B cell (primary cell): ENCODE data around the gene AGT. TPM values are rescaled to one million over a fixed set of nuclear protein-coding genes. Genes with fewer than 3 reads are reported as not detected.

ENCODE experiments used
- ATAC-seq: fragments of 200-7000 bp; cut with Tn5 transposase; one replicate; pipeline ENCODE4 v1.10.0; 2021; ENCODE audit warnings: low read depth, mild to moderate bottlenecking, moderate number of reproducible peaks, moderate library complexity
- CTCF ChIA-PET: fragments of 350-600 bp; sonication (Branson Sonifier 250); formaldehyde crosslinking; loops from one replicate; lab custom pipeline; 2021; ENCODE audit warnings: antibody characterized with exemption, inconsistent platforms; lab: Charles Lee
- POLR2A ChIA-PET: fragments of 350-600 bp; sonication (Branson Sonifier 250); formaldehyde crosslinking; loops from one replicate; lab custom pipeline; 2021; ENCODE audit warnings: antibody characterized with exemption; lab: Charles Lee
- DNase-seq: peaks from one replicate; pipeline ENCODE4 v3.0.0; 2013
- H2AFZ ChIP-seq: 2 replicates; pipeline ENCODE4 v1.6.1; 2012; ENCODE audit warnings: mild to moderate bottlenecking, low read depth, low read length; ENCODE audit not compliant: insufficient read depth, poor library complexity, severe bottlenecking
- H3K27ac ChIP-seq, 2 donors: 1 replicate in 1 of 2; 2 replicates in 1 of 2; pipeline ENCODE4 v1.5.1; 2012 to 2013; ENCODE audit warnings: low read length in 2 of 2, mild to moderate bottlenecking in 2 of 2, moderate library complexity in 1 of 2
- H3K27me3 ChIP-seq, 4 experiments: fragments of 200-600 bp in 1 of 4; sonication (generic) in 1 of 4; replicated peaks in 1 of 4; 1 replicate in 2 of 4; 2 replicates in 2 of 4; pipeline versions ENCODE4 v1.6.1 to v1.7.0; 2013 to 2016; ENCODE audit warnings: low read length in 3 of 4, mild to moderate bottlenecking in 2 of 4, mixed read lengths in 1 of 4, moderate library complexity in 1 of 4; ENCODE audit not compliant: insufficient read depth in 4 of 4, control insufficient read depth in 3 of 4; ENCODE audit errors: control extremely low read depth in 1 of 4
- H3K36me3 ChIP-seq, 2 experiments: replicated peaks in 1 of 2; 1 replicate in 1 of 2; 2 replicates in 1 of 2; pipeline versions ENCODE4 v1.6.1 to v1.7.1; 2013; ENCODE audit warnings: low read length in 1 of 2; ENCODE audit not compliant: insufficient read depth in 2 of 2, control insufficient read depth in 1 of 2; ENCODE audit errors: control extremely low read depth in 1 of 2, extremely low read depth in 1 of 2
- H3K4me1 ChIP-seq, 2 donors: fragments of 200-600 bp in 1 of 2; sonication (generic) in 1 of 2; 1 replicate in 1 of 2; 2 replicates in 1 of 2; pipeline versions ENCODE4 v1.5.1 to v1.6.1; 2013 to 2017; ENCODE audit warnings: low read length in 2 of 2; ENCODE audit not compliant: control insufficient read depth in 2 of 2, insufficient read depth in 2 of 2
- H3K4me2 ChIP-seq: replicated peaks from 2 replicates; pipeline ENCODE3; 2012; ENCODE audit warnings: mild to moderate bottlenecking, low read depth, low read length; ENCODE audit not compliant: poor library complexity, severe bottlenecking
- H3K4me3 ChIP-seq, 5 experiments: fragments of 200-600 bp in 1 of 5; sonication (generic) in 1 of 5; 1 replicate in 3 of 5; 2 replicates in 2 of 5; pipeline versions ENCODE4 v1.5.1 to v1.7.0; 2011 to 2016; ENCODE audit warnings: low read length in 4 of 5, mild to moderate bottlenecking in 4 of 5, low read depth in 2 of 5, control low read depth in 1 of 5, moderate library complexity in 1 of 5; ENCODE audit not compliant: insufficient read depth in 1 of 5; ENCODE audit errors: control extremely low read depth in 1 of 5, extremely low read depth in 1 of 5
- H3K79me2 ChIP-seq: fragments of 200-600 bp; sonication (generic); one replicate; pipeline ENCODE4 v1.6.0; 2016; ENCODE audit warnings: low read length; ENCODE audit not compliant: control insufficient read depth, insufficient read depth
- H3K9ac ChIP-seq: fragments of 200-600 bp; sonication (generic); 2 replicates; pipeline ENCODE4 v1.6.1; 2017; ENCODE audit warnings: mild to moderate bottlenecking, low read length, moderate library complexity
- H3K9me3 ChIP-seq, 3 donors: one replicate each; pipeline versions ENCODE4 v1.6.1 to v1.7.1; 2013; ENCODE audit warnings: low read length in 2 of 3; ENCODE audit not compliant: control insufficient read depth in 2 of 3, insufficient read depth in 1 of 3; ENCODE audit errors: control extremely low read depth in 1 of 3
- H4K20me1 ChIP-seq: 2 replicates; pipeline ENCODE4 v1.6.0; 2012; ENCODE audit warnings: mild to moderate bottlenecking, low read length; ENCODE audit not compliant: insufficient read depth, control insufficient read depth, poor library complexity, severe bottlenecking
- H3K27ac Mint-ChIP-seq: one replicate; pipeline ENCODE4 v1.8.0; 2021; ENCODE audit warnings: mixed read lengths
- H3K27me3 Mint-ChIP-seq: one replicate; pipeline ENCODE4 v1.8.0; 2021; ENCODE audit warnings: mixed read lengths
- H3K4me1 Mint-ChIP-seq: one replicate; pipeline ENCODE4 v1.8.0; 2021; ENCODE audit warnings: mixed read lengths
- H3K4me3 Mint-ChIP-seq: one replicate; pipeline ENCODE4 v1.8.0; 2021; ENCODE audit warnings: mixed read lengths
- H3K9me3 Mint-ChIP-seq: one replicate; pipeline ENCODE4 v1.8.0; 2022; ENCODE audit warnings: mixed read lengths; ENCODE audit not compliant: insufficient read depth
- CTCF ChIP-seq: fragments of 200-600 bp; IDR thresholded peaks from one replicate; pipeline ENCODE4 v1.8.0; 2022; ENCODE audit warnings: antibody characterized with exemption, mild to moderate bottlenecking
- EZH2 ChIP-seq: IDR thresholded peaks from 2 replicates; pipeline ENCODE4 v1.6.1; 2012; ENCODE audit warnings: borderline replicate concordance, low read depth, mild to moderate bottlenecking, moderate library complexity, low read length; ENCODE audit not compliant: insufficient read depth, poor library complexity, severe bottlenecking
- WGBS: methylation state at CpG from one replicate; pipeline ENCODE4 v1.1.5; 2013; ENCODE audit warnings: missing lambda C conversion rate; ENCODE audit not compliant: insufficient coverage; 5-methylcytosine and 5-hydroxymethylcytosine counted together
- intact Hi-C: fragments of 100-400 bp; cut with micrococcal nuclease; formaldehyde crosslinking; loops from one replicate; pipeline ENCODE4 v1.10.0; 2022
- polyA plus RNA-seq: library from polyadenylated mRNA; depleted of rRNA; stranded (reverse); fragments of >200 nt; gene quantifications from 2 replicates; pipeline ENCODE4 v1.2.3, GENCODE V29; 2012
- total RNA-seq, 2 donors: library from RNA; stranded (reverse); fragments of 120-200 nt in 1 of 2; gene quantifications; 1 replicate in 1 of 2; 2 replicates in 1 of 2; pipeline versions ENCODE4 v1.2.3 to v1.2.4, GENCODE V29; 2013 to 2022

The AGT gene
- total and polyA plus RNA-seq, 2 donors (not counting 1 experiment from before 2014, with no cell fraction given) = not detected

GRCh38 chr1:230761443-230762167 lies 47.7 kb upstream of the AGT start:
- Histone ChIP-seq H3K79me2 (no peaks in the 10 kb centered on the region), H3K4me2 (no peak overlapping the region), H3K9me3 (peaks cover 0 to 5% (median 0%) of the 10 kb centered on the region in 3 donors), H3K36me3 (no peaks in the 10 kb centered on the region), H2AFZ (no peak overlapping the region), H3K4me3 (no peak overlapping the region), H3K27ac (no peak overlapping the region), H4K20me1 (no peaks in the 10 kb centered on the region), H3K9ac (no peak overlapping the region), H3K4me1 (no peaks in the 10 kb centered on the region), H3K27me3 (peaks cover 0 to 5% (median 0%) of the 10 kb centered on the region in 4 experiments)
- TF ChIP-seq EZH2 = no peak
- no peak for TF ChIP-seq CTCF
- Mint-ChIP-seq H3K27me3 (peaks cover 20% of the 10 kb centered on the region), H3K4me3 (no peak overlapping the region), H3K9me3 (no peaks in the 10 kb centered on the region), H3K4me1 (no peaks in the 10 kb centered on the region), H3K27ac (no peak overlapping the region)
- intact Hi-C loops = no loop called here
- CTCF ChIA-PET = no interaction called here
- ATAC-seq (no peak), DNase-seq (no peak)
- POLR2A ChIA-PET = no interaction called here
- WGBS = 83% methylated on average over 8 of the region's 8 CpGs

- Histone ChIP-seq H3K4me2 (no peak overlapping the region), H3K27ac (no peak overlapping the region), H3K27me3 (peaks cover 0 to 9% (median 0%) of the 10 kb centered on the region in 4 experiments), H3K4me3 (no peak overlapping the region), H3K36me3 (no peaks in the 10 kb centered on the region), H3K79me2 (no peaks in the 10 kb centered on the region), H2AFZ (no peak overlapping the region), H4K20me1 (no peaks in the 10 kb centered on the region), H3K9me3 (peaks cover 0 to 5% (median 0%) of the 10 kb centered on the region in 3 donors), H3K9ac (no peak overlapping the region), H3K4me1 (no peaks in the 10 kb centered on the region)
- DNase-seq (no peak), ATAC-seq (no peak)
- intact Hi-C loops = no loop called here
- Mint-ChIP-seq H3K4me3 (no peak overlapping the region), H3K4me1 (no peaks in the 10 kb centered on the region), H3K9me3 (no peaks in the 10 kb centered on the region), H3K27ac (no peak overlapping the region), H3K27me3 (peaks cover 29% of the 10 kb centered on the region)
- WGBS = 87% methylated on average over 5 of the region's 7 CpGs
- TF ChIP-seq CTCF = no peak
- TF ChIP-seq EZH2 = no peak
- POLR2A ChIA-PET = no interaction called here
- CTCF ChIA-PET = no interaction called here
These were observed 46.5 kb upstream of the AGT start for GRCh38 chr1:230760360-230760827.
